ENCODE measurements around the gene PAPSS1.

The PAPSS1 gene

DNA sequence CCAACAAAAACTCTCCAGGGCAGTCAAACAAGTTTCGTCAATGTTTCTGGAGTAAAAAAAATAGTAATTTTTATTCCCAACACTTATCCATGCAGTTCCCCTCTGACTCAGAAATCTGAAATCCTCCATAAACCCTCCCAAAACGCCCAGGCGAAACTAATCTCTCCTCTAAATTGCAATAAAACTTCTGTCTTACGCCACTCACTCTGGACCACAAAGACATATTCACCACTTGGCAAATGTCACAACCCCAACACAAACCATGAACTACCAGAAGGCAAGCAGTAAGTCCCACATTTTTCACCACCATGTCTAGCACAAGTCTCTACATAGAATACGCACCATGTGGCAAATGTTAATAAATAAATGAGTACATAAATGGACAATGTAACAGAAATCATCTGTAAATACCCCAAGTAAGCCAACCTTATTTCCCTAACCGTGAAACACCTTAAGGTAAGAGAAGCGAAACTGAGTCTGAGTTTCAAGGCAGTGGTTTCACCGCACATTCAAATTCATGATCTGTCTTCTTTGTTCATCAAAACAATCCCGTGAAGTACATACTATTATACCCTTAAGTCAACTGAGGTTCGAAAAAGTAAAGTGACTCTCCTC lies 1.6 kb downstream of the PAPSS1 start:
- no peak for DNase-seq (ENCODE audit: low read depth, low spot score)
- in situ Hi-C loops (cut with HindIII; ENCODE audit: low sequenced_read_pairs), result no loop called here
- peak overlapping the region; percentile 82 for H3K4me3 ChIP-seq (ENCODE audit: low read depth, low read length)
- TF ChIP-seq, protein P1, sequence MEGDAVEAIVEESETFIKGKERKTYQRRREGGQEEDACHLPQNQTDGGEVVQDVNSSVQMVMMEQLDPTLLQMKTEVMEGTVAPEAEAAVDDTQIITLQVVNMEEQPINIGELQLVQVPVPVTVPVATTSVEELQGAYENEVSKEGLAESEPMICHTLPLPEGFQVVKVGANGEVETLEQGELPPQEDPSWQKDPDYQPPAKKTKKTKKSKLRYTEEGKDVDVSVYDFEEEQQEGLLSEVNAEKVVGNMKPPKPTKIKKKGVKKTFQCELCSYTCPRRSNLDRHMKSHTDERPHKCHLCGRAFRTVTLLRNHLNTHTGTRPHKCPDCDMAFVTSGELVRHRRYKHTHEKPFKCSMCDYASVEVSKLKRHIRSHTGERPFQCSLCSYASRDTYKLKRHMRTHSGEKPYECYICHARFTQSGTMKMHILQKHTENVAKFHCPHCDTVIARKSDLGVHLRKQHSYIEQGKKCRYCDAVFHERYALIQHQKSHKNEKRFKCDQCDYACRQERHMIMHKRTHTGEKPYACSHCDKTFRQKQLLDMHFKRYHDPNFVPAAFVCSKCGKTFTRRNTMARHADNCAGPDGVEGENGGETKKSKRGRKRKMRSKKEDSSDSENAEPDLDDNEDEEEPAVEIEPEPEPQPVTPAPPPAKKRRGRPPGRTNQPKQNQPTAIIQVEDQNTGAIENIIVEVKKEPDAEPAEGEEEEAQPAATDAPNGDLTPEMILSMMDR (IDR thresholded peaks at IDR 0.05; ENCODE audit: low read depth, low read length), result no peak

DNA sequence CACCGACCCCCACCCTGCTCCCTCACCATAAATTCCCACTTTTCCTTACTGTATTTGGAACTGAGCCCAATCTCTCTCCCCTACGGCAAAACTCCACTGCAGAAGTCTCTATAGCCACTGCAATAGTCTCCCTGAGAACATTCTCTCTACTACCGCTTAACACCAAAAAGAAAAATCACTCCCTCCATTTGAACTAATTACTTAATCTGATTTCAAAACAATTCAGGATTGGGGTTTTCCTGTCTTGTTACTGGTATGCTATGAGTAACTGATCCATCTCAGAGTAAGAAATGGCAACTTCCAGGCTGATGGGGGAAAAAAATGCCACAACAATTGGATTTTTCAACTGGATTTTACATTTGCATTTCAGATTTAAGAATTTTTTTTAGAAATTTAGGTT lies 5.8 kb downstream of the PAPSS1 start:
- DNase-seq (ENCODE audit: low read depth, low spot score), result no peak
- TF ChIP-seq, protein P1 (IDR thresholded peaks at IDR 0.05; ENCODE audit: low read depth, low read length), result no peak
- in situ Hi-C loops (cut with HindIII; ENCODE audit: low sequenced_read_pairs), result no loop called here
- no peak overlapping the region for H3K4me3 ChIP-seq (ENCODE audit: low read depth, low read length)

DNA sequence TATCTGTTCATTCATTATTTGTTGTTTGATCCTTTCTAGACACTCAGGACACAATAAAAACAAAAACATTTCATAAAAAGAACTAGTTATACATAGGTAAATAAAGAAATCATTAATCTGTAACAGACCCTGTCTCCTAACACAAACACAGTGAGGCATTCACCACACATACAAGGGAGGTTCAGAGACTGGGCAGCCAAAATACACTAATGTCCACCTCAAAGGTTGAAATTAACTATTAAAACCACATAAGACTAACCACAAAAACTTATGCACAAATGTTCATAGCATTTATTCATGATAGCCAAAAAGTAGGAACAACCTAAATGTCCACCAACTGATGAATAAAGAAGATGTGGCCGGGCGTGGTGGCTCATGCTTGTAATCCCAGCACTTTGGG lies 7.8 kb downstream of the PAPSS1 start:
- H3K4me3 ChIP-seq (ENCODE audit: low read depth, low read length), result no peak overlapping the region
- DNase-seq (ENCODE audit: low read depth, low spot score), result no peak
- in situ Hi-C loops (cut with HindIII; ENCODE audit: low sequenced_read_pairs), result no loop called here
- TF ChIP-seq, protein P1 (IDR thresholded peaks at IDR 0.05; ENCODE audit: low read depth, low read length), result no peak

DNA sequence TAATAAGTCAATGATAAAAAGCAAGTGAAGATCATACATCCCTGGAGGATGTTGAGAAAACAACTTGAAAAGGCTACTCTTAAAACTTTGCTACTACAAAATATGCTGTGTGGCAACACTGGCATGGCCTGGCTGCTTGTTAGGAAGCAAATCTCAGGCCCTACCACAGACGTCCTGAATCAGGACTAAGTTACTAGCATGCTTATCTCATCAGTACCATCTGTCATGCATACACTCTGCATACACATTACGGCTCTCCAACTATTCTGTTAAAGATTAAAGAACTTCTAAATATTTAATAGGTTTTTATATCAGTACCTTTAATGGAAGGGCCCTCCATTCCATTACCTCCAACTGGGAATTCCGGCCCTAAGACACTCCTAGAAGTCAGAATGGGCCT lies 8.2 kb downstream of the PAPSS1 start:
- no peak for DNase-seq (ENCODE audit: low read depth, low spot score)
- in situ Hi-C loops (cut with HindIII; ENCODE audit: low sequenced_read_pairs), result no loop called here
- TF ChIP-seq, protein P1 (IDR thresholded peaks at IDR 0.05; ENCODE audit: low read depth, low read length), result no peak
- no peak overlapping the region for H3K4me3 ChIP-seq (ENCODE audit: low read depth, low read length)

DNA sequence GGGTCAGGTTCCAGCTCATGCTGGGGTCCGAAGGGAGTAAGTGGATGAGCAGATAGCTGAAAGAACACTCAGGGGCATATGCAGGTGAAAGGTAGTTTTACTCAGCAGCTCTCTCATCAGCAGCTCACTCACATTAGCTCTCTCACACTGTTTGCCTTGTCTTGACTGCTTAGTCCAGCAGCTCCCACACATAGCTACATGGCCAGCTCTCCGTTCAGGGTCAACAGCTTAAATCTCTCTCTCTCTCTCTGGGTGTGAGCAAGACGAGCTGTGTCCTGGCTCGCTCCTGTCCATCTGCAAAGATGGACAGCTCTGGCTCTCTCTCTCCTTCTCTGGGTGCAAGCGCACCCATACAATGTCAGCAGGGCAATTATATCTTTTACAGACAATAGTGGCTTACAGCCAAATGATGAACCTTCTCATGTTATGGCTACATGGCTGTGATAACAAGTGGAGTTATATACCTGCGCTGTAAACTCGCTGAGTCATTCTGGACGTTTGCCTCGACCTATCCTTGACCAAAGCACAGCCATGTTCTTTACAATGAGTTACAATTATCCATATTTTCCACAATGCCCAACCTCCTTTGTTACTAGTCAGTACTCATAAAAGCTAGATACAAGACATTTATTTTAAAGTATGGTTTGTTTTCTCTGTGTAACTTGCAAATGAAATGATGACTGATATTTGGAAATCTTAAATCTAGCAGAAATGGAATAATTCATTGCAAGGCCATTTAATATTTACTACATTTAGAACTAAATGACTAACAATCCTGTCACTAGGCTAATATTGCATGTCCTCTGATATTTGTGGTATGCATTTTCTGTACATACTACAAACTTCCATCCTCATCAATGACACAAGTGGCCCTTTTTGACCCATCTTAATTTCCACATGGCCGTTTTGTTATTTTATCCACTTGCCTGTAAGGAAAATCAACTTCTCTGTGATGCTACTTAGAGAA lies 9.3 kb downstream of the PAPSS1 start:
- TF ChIP-seq, protein P1 (IDR thresholded peaks at IDR 0.05; ENCODE audit: low read depth, low read length), result no peak
- DNase-seq (ENCODE audit: low read depth, low spot score), result no peak
- in situ Hi-C loops (cut with HindIII; ENCODE audit: low sequenced_read_pairs), result no loop called here
- H3K4me3 ChIP-seq (ENCODE audit: low read depth, low read length), result no peak overlapping the region

DNA sequence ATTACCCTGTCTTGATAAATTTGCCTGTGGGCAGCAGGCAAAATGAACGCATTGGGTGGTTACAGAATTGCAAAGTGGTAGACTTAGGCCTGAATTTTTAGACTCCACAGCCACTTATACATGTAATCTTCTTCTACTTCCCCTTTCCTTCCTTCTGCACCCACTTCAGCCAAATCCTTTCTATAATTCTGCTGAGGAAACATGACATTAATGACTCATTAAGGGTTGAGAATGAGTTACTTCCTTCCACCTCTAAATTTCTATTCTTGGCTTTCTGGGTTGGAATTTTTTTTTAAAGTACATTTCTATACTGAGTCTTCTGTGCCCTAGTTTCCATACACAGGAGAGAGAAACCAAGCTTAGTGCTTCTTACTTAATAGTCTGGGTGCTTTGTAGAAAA lies 10.1 kb downstream of the PAPSS1 start:
- no peak for DNase-seq (ENCODE audit: low read depth, low spot score)
- TF ChIP-seq, protein P1 (IDR thresholded peaks at IDR 0.05; ENCODE audit: low read depth, low read length), result no peak
- in situ Hi-C loops (cut with HindIII; ENCODE audit: low sequenced_read_pairs), result no loop called here

More for the DNA sequence above, 10.1 kb downstream of the PAPSS1 start:
- no peak overlapping the region for H3K4me3 ChIP-seq (ENCODE audit: low read depth, low read length)

Measured in astrocyte of the spinal cord (primary cell).